Vagina (tissue), 2 donors: Measurements from ENCODE around the gene PARK7. TPM values are rescaled to one million over a fixed set of nuclear protein-coding genes. Genes with fewer than 3 reads are reported as not detected.

Experiments
- DNase-seq, 2 donors: peaks; one replicate each; pipeline ENCODE4 v3.0.0-alpha.2; 2017; ENCODE audit errors: extremely low spot score in 2 of 2
- H3K27ac ChIP-seq: fragments of 200-600 bp; sonication (generic); one replicate; pipeline ENCODE4 v1.5.1; 2019
- H3K27me3 ChIP-seq: fragments of 200-600 bp; sonication (generic); one replicate; pipeline ENCODE4 v1.5.1; 2019
- H3K36me3 ChIP-seq, 2 donors: fragments of 200-600 bp; sonication (generic); one replicate each; pipeline ENCODE4 v1.5.1; 2017 to 2019
- H3K4me1 ChIP-seq: fragments of 200-600 bp; sonication (generic); one replicate; pipeline ENCODE4 v1.5.1; 2019
- H3K4me3 ChIP-seq, 2 donors: fragments of 200-600 bp; sonication (generic); 1 replicate in 1 of 2; 2 replicates in 1 of 2; pipeline ENCODE4 v1.5.1; 2016 to 2019
- H3K9me3 ChIP-seq: fragments of 200-600 bp; sonication (generic); one replicate; pipeline ENCODE4 v1.5.1; 2019
- CTCF ChIP-seq, 3 experiments: fragments of 450-650 bp in 2 of 3; fragments of 200-600 bp in 1 of 3; sonication (generic) in 1 of 3; IDR thresholded peaks; one replicate each; pipeline ENCODE4 v1.5.1; 2017 to 2019; ENCODE audit warnings: antibody characterized with exemption in 3 of 3, mild to moderate bottlenecking in 2 of 3, moderate library complexity in 2 of 3
- POLR2A ChIP-seq, 2 donors: fragments of 450-650 bp; IDR thresholded peaks; one replicate each; pipeline ENCODE4 v1.6.1; 2017; ENCODE audit warnings: antibody characterized with exemption in 2 of 2, mild to moderate bottlenecking in 2 of 2, moderate library complexity in 2 of 2
- POLR2AphosphoS5 ChIP-seq, 2 donors: sonication (generic); formaldehyde crosslinking; IDR thresholded peaks; one replicate each; pipeline ENCODE4 v1.9.0; 2017; ENCODE audit warnings: antibody characterized with exemption in 2 of 2, mild to moderate bottlenecking in 2 of 2, low read depth in 1 of 2; ENCODE audit not compliant: insufficient read depth in 1 of 2
- intact Hi-C: fragments of 100-400 bp; cut with DNase I; formaldehyde crosslinking; loops from one replicate; pipeline ENCODE4 v1.15.1; 2023
- total RNA-seq: library from RNA; depleted of rRNA; stranded (reverse); fragments of >200 nt; gene quantifications from one replicate; pipeline ENCODE4 v1.2.3, GENCODE V29; 2016

PARK7 gene
- total RNA-seq, 1 donor from 2014 or later = 119 TPM

- H3K36me3 ChIP-seq = peaks cover 0 to 50% of the 10 kb centered on the region in 2 donors
- intact Hi-C loops = no loop called here
Measured at GRCh38 chr1:7973086-7973485, 11.6 kb downstream of the PARK7 start.

GRCh38 chr1:7975212-7975865, 13.8 kb downstream of the PARK7 start:
- Histone ChIP-seq H3K36me3 (peaks cover 4 to 56% of the 10 kb centered on the region in 2 donors), H3K4me3 (no peak overlapping the region), H3K27ac (peak overlapping the region; percentile 63), H3K9me3 (no peaks in the 10 kb centered on the region), H3K4me1 (no peaks in the 10 kb centered on the region), H3K27me3 (no peaks in the 10 kb centered on the region)
- intact Hi-C loops = no loop called here
- no peak for TF ChIP-seq POLR2AphosphoS5 (IDR thresholded peaks at IDR 0.05; ENCODE audit: insufficient read depth in 1 of 2, low read depth in 1 of 2)
- TF ChIP-seq POLR2A (IDR thresholded peaks at IDR 0.05) = no peak
- TF ChIP-seq CTCF (IDR thresholded peaks at IDR 0.05) = peak; percentile 65 to 84 (median 73)
- no peak for DNase-seq

More at GRCh38 chr1:7973086-7973485, 11.6 kb downstream of the PARK7 start:
- Histone ChIP-seq H3K4me3 (no peak overlapping the region), H3K27ac (no peak overlapping the region), H3K9me3 (no peaks in the 10 kb centered on the region), H3K4me1 (no peaks in the 10 kb centered on the region), H3K27me3 (no peaks in the 10 kb centered on the region)
- DNase-seq = no peak
- TF ChIP-seq POLR2A (IDR thresholded peaks at IDR 0.05) (no peak), POLR2AphosphoS5 (IDR thresholded peaks at IDR 0.05; ENCODE audit: insufficient read depth in 1 of 2, low read depth in 1 of 2) (no peak), CTCF (IDR thresholded peaks at IDR 0.05) (no peak)

- H3K27ac ChIP-seq = no peak overlapping the region
- no peak for TF ChIP-seq CTCF (IDR thresholded peaks at IDR 0.05)
- TF ChIP-seq POLR2A (IDR thresholded peaks at IDR 0.05) = no peak
- no peak for TF ChIP-seq POLR2AphosphoS5 (IDR thresholded peaks at IDR 0.05; ENCODE audit: insufficient read depth in 1 of 2, low read depth in 1 of 2)
- intact Hi-C loops = loop anchor here (5.0 to 10.0 kb wide), 2 partner anchors 334 to 366 kb away; partner anchors contain the start of gene SLC45A1
- peaks cover 10% of the 10 kb centered on the region for H3K4me1 ChIP-seq
- H3K4me3 ChIP-seq = no peak overlapping the region
- peaks cover 4 to 55% of the 10 kb centered on the region in 2 donors for H3K36me3 ChIP-seq
- DNase-seq = no peak
- H3K27me3 ChIP-seq = no peaks in the 10 kb centered on the region
- H3K9me3 ChIP-seq = no peaks in the 10 kb centered on the region
Measured at GRCh38 chr1:7980984-7981383, 19.5 kb downstream of the PARK7 start.

GRCh38 chr1:7983086-7983778, 21.7 kb downstream of the PARK7 start:
- intact Hi-C loops = loop anchor here (5.0 to 10.0 kb wide), 2 partner anchors 332 to 364 kb away; partner anchors contain the start of gene SLC45A1
- TF ChIP-seq POLR2A (IDR thresholded peaks at IDR 0.05) = no peak
- TF ChIP-seq CTCF (IDR thresholded peaks at IDR 0.05) = no peak
- no peak for TF ChIP-seq POLR2AphosphoS5 (IDR thresholded peaks at IDR 0.05; ENCODE audit: insufficient read depth in 1 of 2, low read depth in 1 of 2)
- Histone ChIP-seq H3K9me3 (no peaks in the 10 kb centered on the region), H3K4me3 (no peak overlapping the region), H3K4me1 (peaks cover 10% of the 10 kb centered on the region), H3K27me3 (no peaks in the 10 kb centered on the region), H3K36me3 (peaks cover 4 to 50% of the 10 kb centered on the region in 2 donors), H3K27ac (peak overlapping the region; percentile 69)
- DNase-seq = no peak
